C4-2B (cell line): ENCODE measurements around the gene POLR2A.
"Not testable (repeated sequence)": the region's sequence is repeated elsewhere in the genome, so short reads cannot be mapped to it uniquely, and the experiment has no call there.

Source experiments
- H3K27ac ChIP-seq: fragments of 450-650 bp; 2 replicates; pipeline ENCODE4 v1.5.1; 2017
- ZFX ChIP-seq: fragments of 450-650 bp; IDR thresholded peaks from 2 replicates; pipeline ENCODE4 v1.6.1; 2017
- TF ChIP-seq, protein P1 (sequence below): fragments of 450-650 bp; conservative IDR thresholded peaks from 2 replicates; pipeline ENCODE4 v1.5.1; 2017; ENCODE audit warnings: mild to moderate bottlenecking

The POLR2A gene

GRCh38 chr17:7468804-7469389, 15.3 kb upstream of the POLR2A start:
- H3K27ac ChIP-seq: no peak overlapping the region
- TF ChIP-seq, protein P1, sequence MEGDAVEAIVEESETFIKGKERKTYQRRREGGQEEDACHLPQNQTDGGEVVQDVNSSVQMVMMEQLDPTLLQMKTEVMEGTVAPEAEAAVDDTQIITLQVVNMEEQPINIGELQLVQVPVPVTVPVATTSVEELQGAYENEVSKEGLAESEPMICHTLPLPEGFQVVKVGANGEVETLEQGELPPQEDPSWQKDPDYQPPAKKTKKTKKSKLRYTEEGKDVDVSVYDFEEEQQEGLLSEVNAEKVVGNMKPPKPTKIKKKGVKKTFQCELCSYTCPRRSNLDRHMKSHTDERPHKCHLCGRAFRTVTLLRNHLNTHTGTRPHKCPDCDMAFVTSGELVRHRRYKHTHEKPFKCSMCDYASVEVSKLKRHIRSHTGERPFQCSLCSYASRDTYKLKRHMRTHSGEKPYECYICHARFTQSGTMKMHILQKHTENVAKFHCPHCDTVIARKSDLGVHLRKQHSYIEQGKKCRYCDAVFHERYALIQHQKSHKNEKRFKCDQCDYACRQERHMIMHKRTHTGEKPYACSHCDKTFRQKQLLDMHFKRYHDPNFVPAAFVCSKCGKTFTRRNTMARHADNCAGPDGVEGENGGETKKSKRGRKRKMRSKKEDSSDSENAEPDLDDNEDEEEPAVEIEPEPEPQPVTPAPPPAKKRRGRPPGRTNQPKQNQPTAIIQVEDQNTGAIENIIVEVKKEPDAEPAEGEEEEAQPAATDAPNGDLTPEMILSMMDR: no peak
- TF ChIP-seq ZFX: no peak

DNA sequence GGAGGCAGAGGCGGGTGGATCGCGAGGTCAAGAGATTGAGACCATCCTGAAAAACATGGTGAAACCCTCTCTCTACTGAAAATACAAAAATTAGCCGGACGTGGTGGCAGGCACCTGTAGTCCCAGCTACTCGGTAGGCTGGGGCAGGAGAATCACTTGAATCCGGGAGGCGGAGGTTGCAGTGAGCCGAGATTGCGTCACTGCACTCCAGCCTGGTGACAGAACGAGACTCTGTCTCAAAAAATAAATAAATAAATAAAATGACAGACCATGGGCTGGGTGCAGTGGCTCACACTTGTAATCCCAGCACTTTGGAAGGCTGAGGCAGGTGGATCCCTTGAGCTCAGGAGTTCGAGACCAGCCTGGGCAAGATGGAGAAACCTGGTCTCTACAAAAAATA, 14.3 kb upstream of the POLR2A start:
- H3K27ac ChIP-seq: not testable (repeated sequence)

- not testable (repeated sequence) for H3K27ac ChIP-seq
These were observed 13.7 kb upstream of the POLR2A start for GRCh38 chr17:7470457-7470973.

GRCh38 chr17:7471729-7472128, 12.4 kb upstream of the POLR2A start:
- H3K27ac ChIP-seq: no peak overlapping the region
- TF ChIP-seq, protein P1: no peak
- no peak for TF ChIP-seq ZFX

DNA sequence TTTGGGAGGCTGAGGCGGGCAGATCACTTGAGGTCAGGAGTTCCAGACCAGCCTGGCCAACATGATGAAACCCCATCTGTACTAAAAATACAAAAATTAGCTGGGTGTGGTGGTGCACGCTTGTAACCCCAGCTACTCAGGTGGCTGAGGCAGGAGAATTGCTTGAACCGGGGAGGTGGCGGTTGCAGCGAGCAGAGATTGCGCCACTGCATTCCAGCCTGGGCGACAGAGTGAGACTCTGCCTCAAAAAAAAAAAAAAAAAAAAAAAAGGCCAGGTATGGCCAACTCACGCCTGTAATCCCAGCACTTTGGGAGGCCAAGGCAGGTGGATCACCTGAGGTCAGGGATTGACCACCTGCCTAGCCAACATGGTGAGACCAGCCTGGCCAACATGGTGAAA, 9.4 kb upstream of the POLR2A start:
- not testable (repeated sequence) for H3K27ac ChIP-seq

DNA sequence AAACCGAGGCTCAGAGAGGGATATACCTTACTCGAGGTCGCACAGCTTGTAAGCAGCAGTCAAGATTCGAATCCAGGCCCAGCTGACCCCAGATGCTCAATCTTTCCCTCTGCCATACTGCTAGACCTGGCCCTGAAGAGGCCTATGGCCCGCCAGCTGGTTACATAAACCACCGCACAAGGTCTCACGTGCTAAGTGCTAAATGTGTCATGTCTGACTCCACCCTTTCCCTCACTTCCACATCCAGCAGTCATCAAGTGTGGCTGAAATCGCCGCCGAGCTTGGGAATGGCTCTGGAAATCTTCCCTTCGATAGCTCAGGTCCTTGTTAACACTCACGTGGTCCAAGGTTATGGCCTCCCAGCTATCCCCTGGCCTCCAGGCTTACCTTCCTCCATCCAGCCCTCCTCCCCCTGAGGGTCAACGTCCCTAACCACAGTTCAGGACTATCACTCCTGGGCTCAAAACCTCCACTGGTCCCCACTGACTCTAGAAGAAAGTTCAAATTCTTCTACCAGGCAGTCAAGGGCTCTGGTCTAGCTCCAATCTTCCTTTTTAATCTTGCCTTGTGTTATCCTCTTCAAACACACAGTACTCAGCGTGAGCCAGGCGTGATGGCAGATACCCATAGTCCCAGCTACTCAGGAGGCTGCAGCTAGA, 8.3 kb upstream of the POLR2A start:
- no peak overlapping the region for H3K27ac ChIP-seq
- TF ChIP-seq ZFX: no peak
- TF ChIP-seq, protein P1: no peak

DNA sequence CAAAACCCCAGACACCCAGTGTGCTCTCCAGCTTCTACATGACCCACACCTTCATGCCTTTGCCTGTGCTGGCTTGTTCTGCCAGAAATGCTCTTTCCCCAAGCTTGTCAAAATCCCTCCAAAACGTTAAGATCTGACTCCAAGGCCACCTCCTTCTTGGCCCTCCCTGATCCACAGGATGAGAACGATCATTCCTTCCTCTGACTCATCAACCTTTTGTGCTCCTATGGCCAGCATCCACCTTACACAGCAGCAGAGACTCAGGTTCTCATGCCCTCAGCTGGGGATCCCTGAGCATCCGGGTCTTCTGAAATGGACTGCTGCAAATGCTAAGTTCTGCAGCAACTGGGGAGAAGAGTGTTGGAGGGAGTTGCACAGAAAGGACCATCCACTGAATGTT, 7.7 kb upstream of the POLR2A start:
- TF ChIP-seq, protein P1: no peak
- TF ChIP-seq ZFX: no peak
- H3K27ac ChIP-seq: no peak overlapping the region

GRCh38 chr17:7476951-7477350, 7.2 kb upstream of the POLR2A start:
- no peak for TF ChIP-seq ZFX
- TF ChIP-seq, protein P1: no peak
- no peak overlapping the region for H3K27ac ChIP-seq
